OCI-LY1 (cell line): ENCODE results near the gene KRTAP5-4.
"Not testable (repeated sequence)": the region's sequence is repeated elsewhere in the genome, so short reads cannot be mapped to it uniquely, and the experiment has no call there.

ENCODE experiments used
- H2AFZ ChIP-seq: fragments of 200-600 bp; sonication (generic), shearing (Covaris generic); 2 replicates; pipeline ENCODE4 v1.6.0; 2014; ENCODE audit warnings: antibody characterized with exemption, mild to moderate bottlenecking, low read length
- H3F3A ChIP-seq: fragments of 200-600 bp; sonication (generic), shearing (Covaris generic); 2 replicates; pipeline ENCODE4 v1.6.0; 2014; ENCODE audit warnings: mild to moderate bottlenecking, antibody characterized with exemption, low read length, moderate library complexity; ENCODE audit not compliant: insufficient read depth
- H3K27ac ChIP-seq: fragments of 200-600 bp; sonication (generic); 2 replicates; pipeline ENCODE4 v1.5.1; 2014; ENCODE audit warnings: low read length, mixed run types, mild to moderate bottlenecking, low read depth; ENCODE audit not compliant: poor library complexity, severe bottlenecking
- H3K27me3 ChIP-seq: fragments of 200-600 bp; sonication (generic); 2 replicates; pipeline ENCODE4 v1.6.0; 2014; ENCODE audit warnings: antibody characterized with exemption, mild to moderate bottlenecking, low read length, moderate library complexity; ENCODE audit not compliant: insufficient read depth
- H3K36me3 ChIP-seq: fragments of 200-600 bp; sonication (generic); 2 replicates; pipeline ENCODE4 v1.6.1; 2014; ENCODE audit warnings: mild to moderate bottlenecking, antibody characterized with exemption, low read length, moderate library complexity, mixed read lengths; ENCODE audit not compliant: insufficient read depth
- H3K4me1 ChIP-seq: fragments of 200-600 bp; sonication (generic); 2 replicates; pipeline ENCODE4 v1.5.1; 2014; ENCODE audit warnings: mild to moderate bottlenecking, low read length, moderate library complexity; ENCODE audit not compliant: insufficient read depth, severe bottlenecking
- H3K4me2 ChIP-seq: fragments of 200-600 bp; sonication (generic), shearing (Covaris generic); 2 replicates; pipeline ENCODE4 v1.6.1; 2014; ENCODE audit warnings: low read length
- H3K4me3 ChIP-seq: fragments of 200-600 bp; sonication (generic); 2 replicates; pipeline ENCODE4 v1.5.1; 2014; ENCODE audit warnings: low read length, low read depth, mild to moderate bottlenecking, mixed read lengths; ENCODE audit not compliant: poor library complexity, severe bottlenecking
- H3K79me2 ChIP-seq: fragments of 200-600 bp; shearing (Covaris generic); 2 replicates; pipeline ENCODE4 v1.6.1; 2016; ENCODE audit warnings: mixed run types, low read length, mixed read lengths; ENCODE audit not compliant: insufficient read depth
- H3K9ac ChIP-seq: fragments of 200-600 bp; sonication (generic), shearing (Covaris generic); 2 replicates; pipeline ENCODE4 v1.6.1; 2014; ENCODE audit warnings: mild to moderate bottlenecking, low read length, mixed read lengths
- H3K9me2 ChIP-seq: fragments of 200-600 bp; sonication (generic), shearing (Covaris generic); 2 replicates; pipeline ENCODE4 v1.6.1; 2014; ENCODE audit warnings: low read depth, mild to moderate bottlenecking, low read length, mixed read lengths
- H3K9me3 ChIP-seq: fragments of 200-600 bp; shearing (Covaris generic); 2 replicates; pipeline ENCODE4 v1.6.1; 2014; ENCODE audit warnings: low read length, mixed read lengths
- H4K20me1 ChIP-seq: fragments of 200-600 bp; sonication (generic), shearing (Covaris generic); 2 replicates; pipeline ENCODE4 v1.6.0; 2016; ENCODE audit warnings: mild to moderate bottlenecking, low read length; ENCODE audit not compliant: insufficient read depth
- EZH2 ChIP-seq: fragments of 200-600 bp; sonication (generic), shearing (Covaris generic); IDR thresholded peaks from 2 replicates; pipeline ENCODE4 v1.8.0; 2017; ENCODE audit warnings: borderline replicate concordance, mixed run types, mild to moderate bottlenecking, antibody characterized with exemption, low read length, moderate library complexity, mixed read lengths
- TF ChIP-seq, protein P1 (sequence below): fragments of 200-600 bp; sonication (generic), shearing (Covaris generic); IDR thresholded peaks from 2 replicates; pipeline ENCODE4 v1.5.1; 2017; ENCODE audit warnings: mild to moderate bottlenecking, antibody characterized with exemption, low read length, moderate library complexity, mixed read lengths

Gene KRTAP5-4, protein sequence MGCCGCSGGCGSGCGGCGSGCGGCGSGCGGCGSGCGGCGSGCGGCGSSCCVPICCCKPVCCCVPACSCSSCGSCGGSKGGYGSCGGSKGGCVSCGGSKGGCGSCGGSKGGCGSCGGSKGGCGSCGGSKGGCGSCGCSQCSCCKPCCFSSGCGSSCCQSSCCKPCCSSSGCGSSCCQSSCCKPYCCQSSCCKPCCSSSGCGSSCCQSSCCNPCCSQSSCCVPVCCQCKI

GRCh38 chr11:1622086-1622485 is at the start of gene KRTAP5-4:
TSS of gene KRTAP5-4 (minus strand) at chr11:1622138. CDS start at chr11:1622093, 45 bp downstream.
- Histone ChIP-seq H3K9me3 (no peaks in the 10 kb centered on the region), H3K79me2 (no peaks in the 10 kb centered on the region), H3K27me3 (no peaks in the 10 kb centered on the region; the same call in 1 of the 2 replicates), H3K27ac (no peak within 1 kb of the TSS), H3F3A (no peaks in the 10 kb centered on the region), H3K4me2 (no peak within 1 kb of the TSS), H3K9ac (no peak within 1 kb of the TSS), H3K36me3 (no peaks in the 10 kb centered on the region), H3K9me2 (no peaks in the 10 kb centered on the region), H3K4me3 (no peak within 1 kb of the TSS), H4K20me1 (no peaks in the 10 kb centered on the region), H2AFZ (no peak within 1 kb of the TSS), H3K4me1 (no peaks in the 10 kb centered on the region)
- no peak for TF ChIP-seq EZH2
- TF ChIP-seq, protein P1, sequence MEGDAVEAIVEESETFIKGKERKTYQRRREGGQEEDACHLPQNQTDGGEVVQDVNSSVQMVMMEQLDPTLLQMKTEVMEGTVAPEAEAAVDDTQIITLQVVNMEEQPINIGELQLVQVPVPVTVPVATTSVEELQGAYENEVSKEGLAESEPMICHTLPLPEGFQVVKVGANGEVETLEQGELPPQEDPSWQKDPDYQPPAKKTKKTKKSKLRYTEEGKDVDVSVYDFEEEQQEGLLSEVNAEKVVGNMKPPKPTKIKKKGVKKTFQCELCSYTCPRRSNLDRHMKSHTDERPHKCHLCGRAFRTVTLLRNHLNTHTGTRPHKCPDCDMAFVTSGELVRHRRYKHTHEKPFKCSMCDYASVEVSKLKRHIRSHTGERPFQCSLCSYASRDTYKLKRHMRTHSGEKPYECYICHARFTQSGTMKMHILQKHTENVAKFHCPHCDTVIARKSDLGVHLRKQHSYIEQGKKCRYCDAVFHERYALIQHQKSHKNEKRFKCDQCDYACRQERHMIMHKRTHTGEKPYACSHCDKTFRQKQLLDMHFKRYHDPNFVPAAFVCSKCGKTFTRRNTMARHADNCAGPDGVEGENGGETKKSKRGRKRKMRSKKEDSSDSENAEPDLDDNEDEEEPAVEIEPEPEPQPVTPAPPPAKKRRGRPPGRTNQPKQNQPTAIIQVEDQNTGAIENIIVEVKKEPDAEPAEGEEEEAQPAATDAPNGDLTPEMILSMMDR: no peak

DNA sequence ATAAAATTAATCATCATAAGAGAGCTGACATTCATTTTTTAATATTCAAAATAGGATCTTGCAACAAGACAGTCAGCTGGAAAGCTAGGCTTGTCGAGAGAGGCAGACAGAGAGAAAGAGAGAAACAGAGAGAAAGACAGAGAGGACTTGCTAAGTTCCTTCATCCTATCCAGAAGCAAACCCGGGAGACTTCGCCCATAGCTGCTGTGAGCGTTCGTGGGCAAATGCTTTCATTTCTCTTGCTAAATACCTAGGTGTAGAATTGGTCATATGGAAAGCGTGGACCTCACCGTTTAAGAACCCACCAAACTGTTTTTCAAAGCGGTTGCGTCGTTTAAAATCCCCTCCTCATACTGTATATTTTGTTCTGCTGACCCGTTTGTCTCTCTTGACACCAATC is 49.7 kb upstream of the KRTAP5-4 start:
- Histone ChIP-seq H3K4me3 (no peak overlapping the region), H3K27ac (no peak overlapping the region), H4K20me1 (no peaks in the 10 kb centered on the region), H3K36me3 (no peaks in the 10 kb centered on the region), H3K9me3 (no peaks in the 10 kb centered on the region), H3K4me1 (no peaks in the 10 kb centered on the region), H3K27me3 (0 out of 2 replicates have a peak, but pooled peaks cover 5% of the 10 kb centered on the region), H3K9ac (no peak overlapping the region), H2AFZ (no peak overlapping the region), H3K9me2 (no peaks in the 10 kb centered on the region), H3F3A (no peaks in the 10 kb centered on the region), H3K79me2 (no peaks in the 10 kb centered on the region), H3K4me2 (no peak overlapping the region)
- TF ChIP-seq, protein P1: no peak
- TF ChIP-seq EZH2: no peak

GRCh38 chr11:1670905-1671371 is 49.0 kb upstream of the KRTAP5-4 start:
- H4K20me1 ChIP-seq: no peaks in the 10 kb centered on the region
- H3K27me3 ChIP-seq: 0 out of 2 replicates have a peak, but pooled peaks cover 5% of the 10 kb centered on the region

DNA sequence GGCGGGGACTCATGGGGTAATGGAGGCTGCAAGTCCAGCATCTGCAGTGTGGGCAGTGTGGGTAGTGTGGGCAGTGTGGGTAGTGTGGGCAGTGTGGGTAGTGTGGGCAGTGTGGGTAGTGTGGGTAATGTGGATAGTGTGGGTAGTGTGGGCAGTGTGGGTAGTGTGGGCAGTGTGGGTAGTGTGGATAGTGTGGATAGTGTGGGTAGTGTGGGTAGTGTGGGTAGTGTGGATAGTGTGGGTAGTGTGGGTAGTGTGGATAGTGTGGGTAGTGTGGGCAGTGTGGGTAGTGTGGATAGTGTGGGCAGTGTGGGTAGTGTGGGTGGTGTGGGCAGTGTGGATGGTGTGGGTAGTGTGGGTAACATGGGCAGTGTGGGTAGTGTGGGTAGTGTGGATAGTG is 48.5 kb upstream of the KRTAP5-4 start:
- not testable (repeated sequence) for H3F3A ChIP-seq, H3K27ac ChIP-seq, H3K4me2 ChIP-seq, H3K9ac ChIP-seq, H4K20me1 ChIP-seq, H2AFZ ChIP-seq, H3K4me3 ChIP-seq, H3K9me3 ChIP-seq, H3K9me2 ChIP-seq, H3K27me3 ChIP-seq, H3K79me2 ChIP-seq, H3K4me1 ChIP-seq, H3K36me3 ChIP-seq

More at GRCh38 chr11:1670905-1671371, 49.0 kb upstream of the KRTAP5-4 start:
- Histone ChIP-seq H3K79me2 (no peaks in the 10 kb centered on the region), H3K9ac (no peak overlapping the region), H3K9me3 (no peaks in the 10 kb centered on the region), H3K9me2 (no peaks in the 10 kb centered on the region), H3K27ac (no peak overlapping the region), H3K36me3 (no peaks in the 10 kb centered on the region), H2AFZ (no peak overlapping the region), H3F3A (no peaks in the 10 kb centered on the region), H3K4me3 (no peak overlapping the region), H3K4me1 (no peaks in the 10 kb centered on the region), H3K4me2 (no peak overlapping the region)
- TF ChIP-seq, protein P1: no peak
- TF ChIP-seq EZH2: no peak
